IPS DF 4.7 (cell line): ENCODE data around the gene ITK.
"Not testable (repeated sequence)": the region's sequence is repeated elsewhere in the genome, so short reads cannot be mapped to it uniquely, and the experiment has no call there.

Source experiments
- DNase-seq: peaks from one replicate; pipeline ENCODE4 v3.0.0-alpha.2; 2013; ENCODE audit warnings: low spot score; ENCODE audit errors: extremely low read depth

Gene ITK

GRCh38 chr5:157210652-157211051 is 30.0 kb downstream of the ITK start:
- DNase-seq: not testable (repeated sequence)

- no peak for DNase-seq
Observed at GRCh38 chr5:157212307-157212706, 31.7 kb downstream of the ITK start.

GRCh38 chr5:157213527-157214243 is 33.0 kb downstream of the ITK start:
- no peak for DNase-seq

- no peak for DNase-seq
Observed at GRCh38 chr5:157214415-157214814, 33.8 kb downstream of the ITK start.

DNA sequence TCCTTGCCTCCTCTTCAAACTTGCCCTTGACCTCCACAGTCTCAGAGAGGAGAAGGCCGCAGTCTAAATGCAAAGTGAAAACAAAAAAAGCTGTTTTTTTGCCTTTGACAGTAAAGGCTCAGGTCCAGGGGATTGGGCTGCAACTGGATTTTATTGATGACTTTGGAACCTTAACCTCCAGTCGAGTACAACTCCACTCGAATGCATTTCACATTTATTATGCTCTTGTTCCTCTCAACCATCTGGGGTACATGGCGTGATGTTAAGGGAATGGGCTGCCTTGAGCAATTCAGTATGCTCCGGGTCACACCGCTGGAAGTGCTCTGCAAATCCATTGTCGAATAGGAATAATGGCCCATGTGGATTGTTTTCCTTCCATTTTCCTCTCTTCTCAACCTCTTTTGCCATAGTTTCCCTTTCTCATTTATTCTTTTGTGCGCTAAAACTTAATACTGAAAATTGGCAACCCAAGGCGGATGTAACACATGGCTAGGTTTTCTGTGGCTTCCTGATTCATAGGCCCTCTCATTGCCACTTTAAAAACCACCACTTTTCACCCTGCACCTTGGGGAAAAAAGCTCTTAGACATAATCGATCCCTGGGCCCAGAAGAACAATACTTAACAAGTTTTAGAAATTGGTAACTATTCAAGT is 34.3 kb downstream of the ITK start:
- DNase-seq: no peak

GRCh38 chr5:157215514-157216167 is 35.0 kb downstream of the ITK start:
- no peak for DNase-seq

DNA sequence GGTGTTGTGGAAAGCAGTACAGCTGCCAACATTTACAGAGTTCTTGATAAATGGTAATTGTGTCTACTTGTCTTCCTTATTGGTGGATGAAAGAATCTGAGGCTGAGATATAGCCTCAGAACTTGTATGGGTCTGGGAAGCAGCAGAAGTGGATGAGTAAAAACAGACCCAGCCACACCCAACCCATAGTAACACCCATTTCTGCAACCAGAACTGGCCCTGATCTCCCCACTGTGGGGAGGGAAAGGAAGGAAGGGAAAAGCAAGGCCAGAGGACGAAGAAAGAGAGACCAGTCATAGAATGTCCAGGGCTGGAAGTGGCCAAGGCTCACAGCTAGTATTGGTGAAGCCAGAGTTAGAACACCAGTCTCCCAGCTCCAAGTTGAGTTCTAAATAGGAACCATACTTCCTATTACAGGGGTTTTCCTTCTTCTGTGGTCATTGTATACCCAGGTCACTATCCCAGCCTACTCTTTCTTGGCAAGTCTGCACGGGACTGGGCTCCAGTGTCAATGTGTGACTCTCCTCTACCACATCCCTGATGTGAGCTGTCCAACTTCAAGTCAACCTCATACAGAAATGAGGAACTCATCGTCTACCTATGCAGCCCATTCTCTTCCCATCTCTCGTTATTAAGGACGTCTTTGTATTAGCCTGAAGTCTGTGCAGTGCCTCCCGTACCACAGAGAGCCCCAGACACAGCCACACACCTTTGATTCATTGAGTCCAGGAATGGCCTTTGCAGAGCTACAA is 35.9 kb downstream of the ITK start:
- no peak for DNase-seq

DNA sequence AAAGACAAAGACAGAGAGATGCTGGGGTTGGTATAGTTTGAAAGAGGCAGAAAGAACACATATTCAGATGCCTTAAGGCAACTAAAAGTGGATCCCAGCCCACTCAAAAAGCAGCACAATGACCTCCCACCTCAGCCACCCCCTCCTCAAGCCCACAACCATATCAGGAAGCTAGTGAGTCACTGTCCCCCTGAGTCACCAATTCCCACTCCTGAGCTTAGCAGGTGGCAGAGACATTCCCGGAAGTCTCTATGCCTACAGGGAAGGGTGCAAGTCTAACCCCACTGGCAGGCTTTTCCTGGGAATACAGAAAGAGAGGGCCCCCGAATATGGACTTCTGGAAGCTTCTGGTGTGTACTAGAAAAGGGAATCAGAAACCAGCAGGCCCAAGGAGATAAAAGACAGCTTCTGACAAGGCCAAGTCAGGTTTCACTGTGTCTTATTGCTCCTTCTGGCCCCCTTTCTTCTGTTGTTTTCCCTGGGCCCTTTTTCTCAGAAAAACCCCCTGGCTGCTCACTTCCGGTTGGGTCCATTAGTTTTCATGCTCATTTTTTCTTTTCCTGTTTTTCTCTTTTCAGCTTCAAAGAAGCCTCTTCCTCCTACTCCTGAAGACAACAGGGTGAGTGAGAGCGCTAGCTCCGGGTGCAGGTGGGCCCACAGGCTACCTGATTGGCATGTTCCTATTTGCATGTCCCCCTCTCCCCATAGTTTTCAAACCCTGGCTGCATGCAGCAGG is 36.8 kb downstream of the ITK start:
- DNase-seq: no peak

DNA sequence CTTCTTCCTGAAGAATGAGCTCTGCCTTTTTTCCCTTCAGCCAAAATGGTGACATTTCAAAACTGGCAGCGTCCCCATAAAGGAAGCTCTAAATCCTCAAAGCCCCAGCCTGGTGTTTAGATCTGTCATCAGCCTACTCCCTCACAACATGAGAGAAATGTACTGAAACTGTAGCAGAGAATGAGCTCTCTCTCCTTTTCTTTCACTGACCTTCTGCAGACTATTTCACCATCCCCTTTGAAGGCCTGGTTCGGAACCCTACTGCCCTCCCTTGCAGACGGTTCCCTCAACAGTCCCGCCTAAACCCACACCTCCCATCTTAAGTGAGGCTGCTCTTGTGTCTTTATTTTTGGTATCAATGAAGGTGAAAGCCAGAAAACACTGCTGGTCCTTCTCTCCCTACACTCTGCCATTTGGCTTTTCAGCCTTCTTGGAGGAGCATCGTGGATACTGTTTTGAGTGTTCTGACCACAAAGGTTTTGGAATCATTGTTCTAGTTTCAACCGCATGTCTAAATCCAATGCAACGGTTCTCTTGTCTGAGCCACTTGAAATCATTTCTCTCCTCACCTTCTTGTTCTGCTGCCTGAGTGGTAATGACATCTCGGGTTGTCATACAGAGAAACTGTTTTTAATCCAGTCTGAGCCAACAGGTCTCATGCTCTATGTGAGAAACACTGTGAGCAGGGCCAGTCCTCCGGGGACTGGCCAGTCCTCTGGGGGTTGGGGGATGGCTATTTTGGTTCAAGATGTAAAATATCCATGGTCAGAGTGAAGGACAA is 39.0 kb downstream of the ITK start:
- no peak for DNase-seq

GRCh38 chr5:157221959-157222358 is 41.3 kb downstream of the ITK start:
- DNase-seq: no peak

DNA sequence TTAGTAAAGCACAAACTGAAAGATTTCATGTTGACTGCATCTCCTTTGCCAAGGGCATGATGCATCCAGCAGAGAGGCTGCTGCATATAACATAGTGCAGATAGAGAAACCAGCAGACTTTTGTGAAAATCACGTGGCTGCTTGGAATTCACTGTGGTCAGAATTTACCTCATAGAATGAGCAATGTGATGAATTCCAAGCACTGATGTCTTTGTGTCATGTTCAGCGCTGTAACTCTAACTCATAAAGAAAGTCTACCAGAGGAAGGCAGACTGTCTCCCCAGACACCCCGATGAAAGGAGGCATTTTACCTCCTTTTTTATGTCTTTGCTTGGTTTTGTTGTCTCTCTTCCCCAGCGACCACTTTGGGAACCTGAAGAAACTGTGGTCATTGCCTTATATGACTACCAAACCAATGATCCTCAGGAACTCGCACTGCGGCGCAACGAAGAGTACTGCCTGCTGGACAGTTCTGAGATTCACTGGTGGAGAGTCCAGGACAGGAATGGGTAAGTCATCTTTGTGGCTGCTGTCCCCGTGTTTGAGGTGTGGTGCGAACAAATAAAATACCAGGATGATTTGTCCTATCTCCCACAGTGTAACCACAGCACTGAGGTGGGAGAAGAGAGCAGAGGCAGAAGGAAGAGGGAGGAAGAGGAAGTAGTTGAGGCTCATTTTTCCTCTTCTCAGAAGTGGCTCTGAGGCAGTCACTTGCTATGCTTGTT is 42.0 kb downstream of the ITK start:
- DNase-seq: no peak

DNA sequence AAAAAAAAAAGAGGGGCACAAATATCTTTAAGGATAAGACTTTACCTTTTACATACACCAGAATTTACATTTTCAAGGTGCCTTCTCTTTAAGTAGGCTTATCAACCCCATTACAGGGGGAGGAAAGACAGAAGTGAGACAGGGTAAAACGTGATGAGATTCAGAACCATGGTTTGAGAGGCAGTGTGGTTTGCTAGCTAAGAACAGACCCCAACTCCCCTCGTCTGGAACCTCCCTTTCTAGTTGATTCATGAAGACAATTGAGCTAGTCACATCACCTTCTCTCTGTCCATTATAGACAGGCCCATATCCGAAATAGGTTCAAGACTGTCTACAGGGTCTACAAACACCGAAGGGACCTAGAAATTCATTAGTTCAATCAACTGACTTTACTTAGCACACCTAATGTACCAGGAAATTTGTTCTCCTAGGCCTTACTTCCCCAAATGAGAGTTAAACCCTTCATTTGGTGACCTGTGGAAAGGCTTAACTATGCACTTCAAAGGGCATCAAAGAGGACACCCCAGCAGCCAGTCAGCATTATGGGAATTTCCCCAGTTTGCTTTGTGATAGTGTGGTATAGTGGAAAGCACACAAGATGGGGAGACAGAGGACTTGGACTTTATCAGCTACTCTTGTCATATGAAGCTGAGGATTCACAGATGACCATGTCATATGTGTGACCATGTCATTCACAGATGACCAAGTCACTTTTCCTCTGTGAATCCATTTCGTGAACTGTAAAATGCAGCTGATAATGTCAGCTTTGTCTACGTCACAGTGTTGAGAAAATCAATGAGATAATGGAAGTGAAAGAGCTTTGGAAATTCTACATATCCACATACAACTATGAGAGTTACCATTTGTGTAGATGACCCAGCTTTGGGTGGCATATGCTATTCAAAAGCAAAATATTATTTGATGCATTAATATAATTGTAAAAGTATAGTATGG is 45.1 kb downstream of the ITK start:
- no peak for DNase-seq

- DNase-seq: no peak
Observed at GRCh38 chr5:157230610-157231009, 50.0 kb downstream of the ITK start.

DNA sequence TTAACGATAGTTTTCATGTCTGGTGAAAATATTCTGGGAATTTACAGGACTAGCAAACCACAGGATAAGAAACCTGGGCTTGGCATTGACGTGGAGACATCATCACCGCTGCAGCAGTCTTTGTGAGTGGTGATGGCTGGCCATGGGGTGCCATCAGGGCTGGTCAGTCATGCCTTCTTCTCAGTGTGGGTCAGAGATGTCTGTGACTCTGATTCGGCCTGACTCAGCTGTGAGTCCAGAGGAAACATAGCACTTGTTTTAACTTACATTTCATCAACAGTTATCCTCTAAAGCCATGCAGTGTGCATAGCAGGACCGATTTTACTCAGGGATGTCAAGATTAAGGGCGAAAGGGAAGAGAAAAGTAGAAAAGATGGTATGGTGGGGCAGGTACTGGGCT is 52.1 kb downstream of the ITK start:
- DNase-seq: no peak

DNA sequence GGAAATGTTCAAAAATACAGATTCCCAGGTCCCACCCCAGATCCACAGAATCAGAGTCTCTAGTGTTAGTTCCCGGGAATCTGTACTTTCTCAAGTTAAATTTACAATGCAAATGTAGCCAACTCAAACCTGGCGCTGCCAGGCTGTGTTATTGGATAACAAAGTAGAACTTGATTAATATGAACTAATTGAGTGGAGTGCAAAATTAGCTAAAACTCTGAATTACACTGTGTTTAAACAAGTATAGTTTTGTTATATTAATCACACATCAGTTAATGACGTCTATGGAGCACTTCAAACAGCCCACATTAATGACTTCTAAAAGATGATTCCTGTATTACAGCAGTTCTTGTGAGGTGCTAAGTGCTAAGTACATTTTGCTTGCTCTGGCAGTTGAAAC is 52.9 kb downstream of the ITK start:
- no peak for DNase-seq

- no peak for DNase-seq
Observed at GRCh38 chr5:157236423-157236822, 55.8 kb downstream of the ITK start.

GRCh38 chr5:157241483-157241882 is 60.8 kb downstream of the ITK start:
- no peak for DNase-seq

DNA sequence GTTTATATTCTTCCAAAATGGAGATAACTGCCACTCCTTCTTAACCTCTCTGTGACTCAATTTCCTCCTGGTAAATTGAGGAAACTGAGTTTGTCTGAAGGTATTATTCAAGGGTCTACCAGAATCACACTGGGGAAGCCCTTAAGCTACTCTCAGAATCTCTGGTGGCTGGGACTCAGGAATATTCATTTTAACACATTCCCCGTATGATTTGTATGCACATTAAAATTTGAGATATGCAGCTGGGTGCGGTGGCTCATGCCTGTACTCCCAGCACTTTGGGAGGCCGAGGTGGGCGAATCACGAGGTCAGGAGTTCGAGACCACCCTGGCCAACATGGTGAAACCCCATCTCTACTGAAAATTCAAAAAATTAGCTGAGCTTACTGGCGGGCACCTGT is 64.1 kb downstream of the ITK start:
- not testable (repeated sequence) for DNase-seq

DNA sequence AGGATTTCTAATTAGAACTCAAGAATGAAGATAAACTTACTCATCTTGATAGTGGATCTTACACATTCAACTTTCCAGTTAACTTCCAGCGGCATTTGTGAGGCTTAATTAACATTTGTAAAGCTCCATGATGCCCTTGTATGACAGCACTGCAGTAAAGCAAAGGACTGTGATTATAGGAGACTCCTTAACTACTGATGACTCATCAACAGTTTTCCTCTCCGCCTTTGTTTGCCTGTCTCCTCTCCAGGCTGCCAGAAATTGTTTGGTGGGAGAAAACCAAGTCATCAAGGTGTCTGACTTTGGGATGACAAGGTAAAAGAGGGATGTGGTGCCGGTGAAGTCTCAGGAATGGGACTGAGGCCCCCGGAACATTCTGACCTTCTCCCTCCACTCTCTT is 64.8 kb downstream of the ITK start:
- DNase-seq: no peak
